ENCODE results near the gene LASP1NB.

- TF ChIP-seq CTCF (IDR thresholded peaks at IDR 0.05; ENCODE audit: low read depth, low read length, missing input control) (no peak), SP1 (IDR thresholded peaks at IDR 0.05) (no peak), GABPA (IDR thresholded peaks at IDR 0.05 in 1 of 2, conservative IDR thresholded peaks at IDR 0.05 in 1 of 2) (no peak), ZBTB33 (IDR thresholded peaks at IDR 0.05) (no peak), ATF3 (IDR thresholded peaks at IDR 0.05) (no peak)
Observed at GRCh38 chr17:38939987-38940386, 14.6 kb downstream of the LASP1NB start.
